Omental fat pad (tissue), 4 donors: ENCODE results near the gene ACSM2B. TPM values are rescaled to one million over a fixed set of nuclear protein-coding genes. Genes with fewer than 3 reads are reported as not detected.
"Not testable (repeated sequence)": the region's sequence is repeated elsewhere in the genome, so short reads cannot be mapped to it uniquely, and the experiment has no call there.

Experiments used
- ATAC-seq: fragments of 150-250 bp; one replicate; pipeline ENCODE4 v1.9.1; 2016; ENCODE audit warnings: mild to moderate bottlenecking, moderate library complexity; ENCODE audit not compliant: low FRiP score
- DNase-seq: peaks from one replicate; pipeline ENCODE4 v3.0.0-alpha.2; 2019; ENCODE audit warnings: low spot score
- total RNA-seq, 4 donors: library from RNA; depleted of rRNA; stranded (reverse); fragments of >200 nt; gene quantifications; one replicate each; pipeline ENCODE4 v1.1.0, GENCODE V29; 2016
- TF ChIP-seq, protein P1 (sequence below), 3 donors: fragments of 450-650 bp; IDR thresholded peaks; one replicate each; pipeline ENCODE4 v1.5.1; 2016 to 2017; ENCODE audit warnings: antibody characterized with exemption in 3 of 3, mild to moderate bottlenecking in 3 of 3, moderate library complexity in 2 of 3

The ACSM2B gene, protein sequence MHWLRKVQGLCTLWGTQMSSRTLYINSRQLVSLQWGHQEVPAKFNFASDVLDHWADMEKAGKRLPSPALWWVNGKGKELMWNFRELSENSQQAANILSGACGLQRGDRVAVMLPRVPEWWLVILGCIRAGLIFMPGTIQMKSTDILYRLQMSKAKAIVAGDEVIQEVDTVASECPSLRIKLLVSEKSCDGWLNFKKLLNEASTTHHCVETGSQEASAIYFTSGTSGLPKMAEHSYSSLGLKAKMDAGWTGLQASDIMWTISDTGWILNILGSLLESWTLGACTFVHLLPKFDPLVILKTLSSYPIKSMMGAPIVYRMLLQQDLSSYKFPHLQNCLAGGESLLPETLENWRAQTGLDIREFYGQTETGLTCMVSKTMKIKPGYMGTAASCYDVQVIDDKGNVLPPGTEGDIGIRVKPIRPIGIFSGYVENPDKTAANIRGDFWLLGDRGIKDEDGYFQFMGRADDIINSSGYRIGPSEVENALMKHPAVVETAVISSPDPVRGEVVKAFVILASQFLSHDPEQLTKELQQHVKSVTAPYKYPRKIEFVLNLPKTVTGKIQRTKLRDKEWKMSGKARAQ
- total RNA-seq, result under 1 TPM in 1 of 4 donors, not detected in 3; 0.12 TPM

DNA sequence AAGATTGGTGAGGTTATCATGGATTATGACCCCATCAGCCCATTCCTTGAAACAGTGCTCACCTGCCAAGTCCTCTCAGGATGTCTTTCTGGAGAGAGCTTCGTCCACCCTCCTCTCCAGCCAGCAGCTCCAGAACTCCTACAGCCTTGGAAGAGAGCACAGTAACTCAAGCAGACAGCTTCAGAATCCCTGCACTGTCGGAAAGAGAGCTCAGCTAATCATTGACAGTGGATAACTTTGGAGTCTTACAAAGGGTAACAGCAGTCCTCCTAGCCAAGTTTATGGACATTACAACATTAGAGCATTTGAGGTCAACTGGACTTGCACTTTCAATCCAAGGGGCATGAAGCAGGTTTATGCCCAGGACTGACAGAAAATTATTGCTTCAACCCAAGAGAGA, at the start of gene ACSM2B:
Gene ACSM2B, minus strand, starts transcription at position 223 of the 400 bp plus-strand sequence. CDS start 11,522 bp downstream, outside the sequence.
- not testable (repeated sequence) for DNase-seq, ATAC-seq

- TF ChIP-seq, protein P1, sequence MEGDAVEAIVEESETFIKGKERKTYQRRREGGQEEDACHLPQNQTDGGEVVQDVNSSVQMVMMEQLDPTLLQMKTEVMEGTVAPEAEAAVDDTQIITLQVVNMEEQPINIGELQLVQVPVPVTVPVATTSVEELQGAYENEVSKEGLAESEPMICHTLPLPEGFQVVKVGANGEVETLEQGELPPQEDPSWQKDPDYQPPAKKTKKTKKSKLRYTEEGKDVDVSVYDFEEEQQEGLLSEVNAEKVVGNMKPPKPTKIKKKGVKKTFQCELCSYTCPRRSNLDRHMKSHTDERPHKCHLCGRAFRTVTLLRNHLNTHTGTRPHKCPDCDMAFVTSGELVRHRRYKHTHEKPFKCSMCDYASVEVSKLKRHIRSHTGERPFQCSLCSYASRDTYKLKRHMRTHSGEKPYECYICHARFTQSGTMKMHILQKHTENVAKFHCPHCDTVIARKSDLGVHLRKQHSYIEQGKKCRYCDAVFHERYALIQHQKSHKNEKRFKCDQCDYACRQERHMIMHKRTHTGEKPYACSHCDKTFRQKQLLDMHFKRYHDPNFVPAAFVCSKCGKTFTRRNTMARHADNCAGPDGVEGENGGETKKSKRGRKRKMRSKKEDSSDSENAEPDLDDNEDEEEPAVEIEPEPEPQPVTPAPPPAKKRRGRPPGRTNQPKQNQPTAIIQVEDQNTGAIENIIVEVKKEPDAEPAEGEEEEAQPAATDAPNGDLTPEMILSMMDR (IDR thresholded peaks at IDR 0.05), result no peak
- ATAC-seq (no peak), DNase-seq (no peak)
Observed at GRCh38 chr16:20624882-20625807, 49.0 kb upstream of the ACSM2B start.

- TF ChIP-seq, protein P1 (IDR thresholded peaks at IDR 0.05), result no peak
- no peak for ATAC-seq
- DNase-seq, result no peak
Observed at GRCh38 chr16:20624205-20624604, 48.0 kb upstream of the ACSM2B start.

- ATAC-seq (no peak), DNase-seq (no peak)
- TF ChIP-seq, protein P1 (IDR thresholded peaks at IDR 0.05), result no peak
Observed at GRCh38 chr16:20622498-20622870, 46.3 kb upstream of the ACSM2B start.

DNA sequence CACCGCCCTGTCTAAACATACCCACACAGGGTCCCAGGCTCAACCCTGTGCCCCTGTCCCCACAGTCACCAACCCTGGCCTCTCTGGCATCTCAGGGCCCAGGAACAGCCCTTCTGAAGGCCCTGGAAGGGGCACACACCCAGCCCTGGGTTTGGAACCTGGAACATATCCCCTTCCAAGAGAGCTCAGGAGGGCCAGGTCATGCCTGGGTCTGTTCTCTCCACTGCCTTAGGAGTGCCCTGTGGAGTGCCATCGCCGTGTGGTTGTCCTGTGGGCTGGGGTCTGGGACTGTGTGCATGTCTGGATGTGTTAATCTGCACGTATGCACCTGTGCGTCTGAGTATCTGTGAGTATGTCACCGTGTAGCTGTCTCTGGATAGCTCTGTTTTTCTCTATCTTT, 45.2 kb upstream of the ACSM2B start:
- ATAC-seq, result no peak
- TF ChIP-seq, protein P1 (IDR thresholded peaks at IDR 0.05), result no peak
- no peak for DNase-seq

GRCh38 chr16:20620770-20621169, 44.6 kb upstream of the ACSM2B start:
- DNase-seq (no peak), ATAC-seq (no peak)
- TF ChIP-seq, protein P1 (IDR thresholded peaks at IDR 0.05), result no peak

- no peak for ATAC-seq
- no peak for DNase-seq
- TF ChIP-seq, protein P1 (IDR thresholded peaks at IDR 0.05), result no peak
Observed at GRCh38 chr16:20620003-20620402, 43.8 kb upstream of the ACSM2B start.
